UCSD-AML1 (cell line): ENCODE results near the gene GPC5.

Source experiments
- DNase-seq: peaks from one replicate; lab custom pipeline; 2025; ENCODE audit not compliant: unreplicated experiment; lab: John Stamatoyannopoulos, UW

GPC5 gene

GRCh38 chr13:91702411-91702810 is 304.0 kb downstream of the GPC5 start:
- DNase-seq = no peak

GRCh38 chr13:91704398-91704797 is 306.0 kb downstream of the GPC5 start:
- DNase-seq = no peak

- DNase-seq = no peak
Observed at GRCh38 chr13:91708558-91708957, 310.1 kb downstream of the GPC5 start.

- no peak for DNase-seq
Observed at GRCh38 chr13:91709180-91709579, 310.8 kb downstream of the GPC5 start.

- DNase-seq = no peak
Observed at GRCh38 chr13:91710733-91711132, 312.3 kb downstream of the GPC5 start.

- no peak for DNase-seq
Observed at GRCh38 chr13:91714855-91715254, 316.4 kb downstream of the GPC5 start.

GRCh38 chr13:91716436-91717065 is 318.1 kb downstream of the GPC5 start:
- DNase-seq = no peak

GRCh38 chr13:91719033-91719432 is 320.6 kb downstream of the GPC5 start:
- no peak for DNase-seq

GRCh38 chr13:91721413-91721812 is 323.0 kb downstream of the GPC5 start:
- DNase-seq = no peak

- no peak for DNase-seq
Observed at GRCh38 chr13:91722267-91722884, 324.0 kb downstream of the GPC5 start.

GRCh38 chr13:91724591-91724990 is 326.2 kb downstream of the GPC5 start:
- DNase-seq = no peak

- DNase-seq = no peak
Observed at GRCh38 chr13:91725646-91726045, 327.2 kb downstream of the GPC5 start.

GRCh38 chr13:91726671-91727070 is 328.2 kb downstream of the GPC5 start:
- no peak for DNase-seq

- DNase-seq = no peak
Observed at GRCh38 chr13:91729859-91730258, 331.4 kb downstream of the GPC5 start.

GRCh38 chr13:91739751-91740150 is 341.3 kb downstream of the GPC5 start:
- DNase-seq = no peak

GRCh38 chr13:91740756-91741155 is 342.3 kb downstream of the GPC5 start:
- no peak for DNase-seq

GRCh38 chr13:91741925-91742324 is 343.5 kb downstream of the GPC5 start:
- DNase-seq = no peak

GRCh38 chr13:91744284-91744683 is 345.9 kb downstream of the GPC5 start:
- no peak for DNase-seq

GRCh38 chr13:91745967-91746366 is 347.5 kb downstream of the GPC5 start:
- no peak for DNase-seq

- no peak for DNase-seq
Observed at GRCh38 chr13:91747186-91747585, 348.8 kb downstream of the GPC5 start.

GRCh38 chr13:91748416-91749089 is 350.1 kb downstream of the GPC5 start:
- no peak for DNase-seq

GRCh38 chr13:91758724-91759123 is 360.3 kb downstream of the GPC5 start:
- no peak for DNase-seq
